ENCODE measurements around the gene MED12L.

Gene MED12L

GRCh38 chr3:151214459-151214858 is 129.0 kb downstream of the MED12L start:
- Histone ChIP-seq H3K79me2 (ENCODE audit: insufficient read depth, low read depth) (no peaks in the 10 kb centered on the region), H3K4me1 (ENCODE audit: low read depth, poor library complexity, severe bottlenecking) (peaks cover 8% of the 10 kb centered on the region), H3K9ac (no peak overlapping the region), H2AFZ (ENCODE audit: low read depth) (no peak overlapping the region), H3K4me3 (IDR thresholded peaks at IDR 0.05; ENCODE audit: insufficient read depth, low read depth, low read length) (no peak overlapping the region), H4K20me1 (ENCODE audit: insufficient read depth) (no peaks in the 10 kb centered on the region), H3K27me3 (ENCODE audit: insufficient read depth, low read depth) (no peaks in the 10 kb centered on the region), H3K4me2 (no peak overlapping the region), H3K36me3 (ENCODE audit: insufficient read depth) (no peaks in the 10 kb centered on the region), H3K27ac (no peak overlapping the region)
- TF ChIP-seq CTCF (conservative IDR thresholded peaks at IDR 0.05; ENCODE audit: low read depth, low read length), result no peak

GRCh38 chr3:151216641-151217607 is 131.5 kb downstream of the MED12L start:
- Histone ChIP-seq H3K4me3 (IDR thresholded peaks at IDR 0.05; ENCODE audit: insufficient read depth, low read depth, low read length) (no peak overlapping the region), H3K9ac (no peak overlapping the region), H3K36me3 (ENCODE audit: insufficient read depth) (no peaks in the 10 kb centered on the region), H2AFZ (ENCODE audit: low read depth) (no peak overlapping the region), H3K79me2 (ENCODE audit: insufficient read depth, low read depth) (no peaks in the 10 kb centered on the region), H4K20me1 (ENCODE audit: insufficient read depth) (no peaks in the 10 kb centered on the region), H3K4me1 (ENCODE audit: low read depth, poor library complexity, severe bottlenecking) (no peaks in the 10 kb centered on the region), H3K27me3 (ENCODE audit: insufficient read depth, low read depth) (no peaks in the 10 kb centered on the region), H3K27ac (no peak overlapping the region), H3K4me2 (no peak overlapping the region)
- TF ChIP-seq CTCF (conservative IDR thresholded peaks at IDR 0.05; ENCODE audit: low read depth, low read length), result no peak

GRCh38 chr3:151218136-151218535 is 132.7 kb downstream of the MED12L start:
- Histone ChIP-seq H2AFZ (ENCODE audit: low read depth) (no peak overlapping the region), H3K27me3 (ENCODE audit: insufficient read depth, low read depth) (no peaks in the 10 kb centered on the region), H3K27ac (no peak overlapping the region), H4K20me1 (ENCODE audit: insufficient read depth) (no peaks in the 10 kb centered on the region), H3K4me2 (no peak overlapping the region), H3K79me2 (ENCODE audit: insufficient read depth, low read depth) (no peaks in the 10 kb centered on the region), H3K4me3 (IDR thresholded peaks at IDR 0.05; ENCODE audit: insufficient read depth, low read depth, low read length) (no peak overlapping the region), H3K9ac (no peak overlapping the region), H3K4me1 (ENCODE audit: low read depth, poor library complexity, severe bottlenecking) (no peaks in the 10 kb centered on the region), H3K36me3 (ENCODE audit: insufficient read depth) (no peaks in the 10 kb centered on the region)
- TF ChIP-seq CTCF (conservative IDR thresholded peaks at IDR 0.05; ENCODE audit: low read depth, low read length), result no peak

GRCh38 chr3:151219056-151219455 is 133.6 kb downstream of the MED12L start:
- no peaks in the 10 kb centered on the region for H4K20me1 ChIP-seq (ENCODE audit: insufficient read depth)
- no peak overlapping the region for H3K4me2 ChIP-seq
- no peak overlapping the region for H3K9ac ChIP-seq
- no peak for TF ChIP-seq CTCF (conservative IDR thresholded peaks at IDR 0.05; ENCODE audit: low read depth, low read length)
- H3K4me1 ChIP-seq (ENCODE audit: low read depth, poor library complexity, severe bottlenecking), result no peaks in the 10 kb centered on the region
- H3K36me3 ChIP-seq (ENCODE audit: insufficient read depth), result no peaks in the 10 kb centered on the region
- H3K27me3 ChIP-seq (ENCODE audit: insufficient read depth, low read depth), result no peaks in the 10 kb centered on the region
- H3K79me2 ChIP-seq (ENCODE audit: insufficient read depth, low read depth), result no peaks in the 10 kb centered on the region
- no peak overlapping the region for H2AFZ ChIP-seq (ENCODE audit: low read depth)
- H3K4me3 ChIP-seq (IDR thresholded peaks at IDR 0.05; ENCODE audit: insufficient read depth, low read depth, low read length), result no peak overlapping the region
- H3K27ac ChIP-seq, result no peak overlapping the region
